Measurements from ENCODE around the gene IL34.

- TF ChIP-seq EP300 (IDR thresholded peaks at IDR 0.05) (no peak), CTCF (IDR thresholded peaks at IDR 0.05) (no peak), POLR2A (IDR thresholded peaks at IDR 0.05) (no peak)
Measured at GRCh38 chr16:70659546-70659945, 13.2 kb downstream of the IL34 start.

Data from upper lobe of left lung (tissue), 4 donors.